K562 (cell line): ENCODE measurements around the gene SRSF5. TPM values are rescaled to one million over a fixed set of nuclear protein-coding genes. Genes with fewer than 3 reads are reported as not detected.

ENCODE experiments used
- ATAC-seq: fragments of 200-7000 bp; cut with Tn5 transposase; 3 replicates; pipeline ENCODE4 v1.9.1; 2020; ENCODE audit warnings: moderate library complexity
- BruUV-seq: library from RNA; stranded (reverse); fragments of 400-500 nt; replicated peaks from 2 replicates; lab custom pipeline; 2021; lab: Mats Ljungman, UMichigan
- CTCF ChIA-PET: fragments of 300-600 bp; formaldehyde crosslinking; extraction: SDS; loops from one replicate; lab custom pipeline; 2021; ENCODE audit warnings: low intra/inter-chr PET ratio; lab: Yijun Ruan, JAX
- POLR2A ChIA-PET: fragments of 300-600, 350-650 bp; sonication (Branson Sonifier 250); formaldehyde crosslinking; extraction: SDS; loops from one replicate; lab custom pipeline; 2021; ENCODE audit warnings: antibody characterized with exemption, inconsistent platforms; lab: Yijun Ruan, JAX
- DNase-seq, 4 experiments: peaks; one replicate each; pipeline versions ENCODE4 v3.0.0 to v3.0.0-alpha.2; 2011 to 2018; ENCODE audit warnings: low spot score in 3 of 4, mixed read lengths in 3 of 4; ENCODE audit errors: extremely low read depth in 1 of 4
- FAIRE-seq: peaks from 2 replicates; lab custom pipeline; 2011; peaks lifted over from hg19 to GRCh38; lab: Jason Lieb, UNC
- H2AFZ ChIP-seq: 2 replicates; pipeline ENCODE4 v1.6.0; 2011; ENCODE audit warnings: low read depth, low read length, control low read depth, inconsistent platforms
- H3K27ac ChIP-seq: fragments of 200-600 bp; 3 replicates; pipeline ENCODE4 v1.8.0; 2011; ENCODE audit warnings: low read depth, mild to moderate bottlenecking, control low read depth, inconsistent platforms, low read length, moderate library complexity, mixed read lengths; ENCODE audit errors: extremely low read depth
- H3K27me3 ChIP-seq, 2 experiments: fragments of 300-600 bp in 1 of 2; 2 replicates in 1 of 2; 3 replicates in 1 of 2; pipeline versions ENCODE4 v1.6.0 to v1.8.0; 2011; ENCODE audit warnings: inconsistent platforms in 2 of 2, low read length in 2 of 2, mild to moderate bottlenecking in 1 of 2, mixed read lengths in 1 of 2, moderate library complexity in 1 of 2; ENCODE audit not compliant: control insufficient read depth in 2 of 2, insufficient read depth in 2 of 2
- H3K36me3 ChIP-seq: fragments of 300-600 bp; 3 replicates; pipeline ENCODE4 v1.8.0; 2011; ENCODE audit warnings: mild to moderate bottlenecking, low read length, inconsistent platforms; ENCODE audit not compliant: control insufficient read depth, insufficient read depth
- H3K4me1 ChIP-seq, 2 experiments: fragments of 200-600 bp in 1 of 2; replicated peaks in 1 of 2; 2 replicates in 1 of 2; 3 replicates in 1 of 2; pipeline versions ENCODE4 v1.5.1 to v1.8.0; 2011; ENCODE audit warnings: inconsistent platforms in 2 of 2, low read length in 2 of 2, mild to moderate bottlenecking in 1 of 2, mixed read lengths in 1 of 2, moderate library complexity in 1 of 2; ENCODE audit not compliant: control insufficient read depth in 2 of 2, insufficient read depth in 2 of 2
- H3K4me2 ChIP-seq: 2 replicates; pipeline ENCODE4 v1.6.1; 2011; ENCODE audit warnings: low read length, control low read depth, inconsistent platforms, mixed read lengths; ENCODE audit not compliant: insufficient read depth
- H3K4me3 ChIP-seq: fragments of 200-600 bp; sonication (generic), shearing (Covaris generic); 2 replicates; pipeline ENCODE4 v1.5.1; 2016; ENCODE audit warnings: control low read depth, inconsistent platforms
- H3K79me2 ChIP-seq: fragments of 200-600 bp; 3 replicates; pipeline ENCODE4 v1.8.0; 2011; ENCODE audit warnings: low read length, inconsistent platforms; ENCODE audit not compliant: control insufficient read depth, insufficient read depth
- H3K9ac ChIP-seq, 2 experiments: 2 replicates each; pipeline versions ENCODE4 v1.6.0 to v1.6.1; 2011; ENCODE audit warnings: low read depth in 2 of 2, low read length in 2 of 2, control low read depth in 1 of 2, inconsistent platforms in 1 of 2, mild to moderate bottlenecking in 1 of 2, mixed read lengths in 1 of 2; ENCODE audit not compliant: insufficient read depth in 1 of 2
- H3K9me1 ChIP-seq: one replicate; pipeline ENCODE4 v1.6.0; 2011; ENCODE audit warnings: inconsistent platforms, mild to moderate bottlenecking, low read length, moderate library complexity; ENCODE audit not compliant: control insufficient read depth, insufficient read depth
- H3K9me3 ChIP-seq: replicated peaks from 2 replicates; pipeline ENCODE4 v1.5.1; 2011; ENCODE audit warnings: low read depth, low read length, inconsistent platforms; ENCODE audit not compliant: control insufficient read depth, insufficient read depth
- H4K20me1 ChIP-seq: replicated peaks from 2 replicates; pipeline ENCODE4 v1.6.1; 2011; ENCODE audit warnings: low read length, inconsistent platforms, mixed read lengths; ENCODE audit not compliant: control insufficient read depth, insufficient read depth
- ARNT ChIP-seq, 2 experiments: fragments of 450-650 bp; IDR thresholded peaks; 2 replicates each; pipeline ENCODE4 v1.6.1; 2016; ENCODE audit warnings: mild to moderate bottlenecking in 1 of 2
- HNRNPH1 ChIP-seq: fragments of 200-400 bp; formaldehyde crosslinking; optimal IDR thresholded peaks from 2 replicates; pipeline ENCODE3; 2017; ENCODE audit warnings: low read depth, mild to moderate bottlenecking, low read length, moderate library complexity
- L3MBTL2 ChIP-seq: fragments of 450-650 bp; IDR thresholded peaks from 2 replicates; pipeline ENCODE4 v1.6.1; 2016; ENCODE audit warnings: mild to moderate bottlenecking, moderate library complexity
- NCOA2 ChIP-seq, 2 experiments: fragments of 450-650 bp; IDR thresholded peaks; 2 replicates each; pipeline ENCODE4 v1.6.1; 2018; ENCODE audit warnings: mild to moderate bottlenecking in 2 of 2, moderate library complexity in 1 of 2; ENCODE audit not compliant: partially characterized antibody in 2 of 2
- NR2C1 ChIP-seq, 2 experiments: fragments of 450-650 bp; IDR thresholded peaks; 2 replicates each; pipeline ENCODE4 v1.6.1; 2017; ENCODE audit warnings: mild to moderate bottlenecking in 2 of 2, antibody characterized with exemption in 1 of 2, inconsistent platforms in 1 of 2, missing compliant biosample characterization in 1 of 2, missing genetic modification characterization in 1 of 2
- PML ChIP-seq: IDR thresholded peaks from 2 replicates; pipeline ENCODE4 v1.6.1; 2012; ENCODE audit warnings: low read length, inconsistent platforms
- SPI1 ChIP-seq: IDR thresholded peaks from 2 replicates; pipeline ENCODE4 v1.6.1; 2011; ENCODE audit warnings: low read depth, low read length, control low read depth, borderline replicate concordance
- SRSF1 ChIP-seq: fragments of 200-400 bp; formaldehyde crosslinking; IDR thresholded peaks from 2 replicates; pipeline ENCODE4 v1.6.1; 2017; ENCODE audit warnings: mild to moderate bottlenecking, low read depth, low read length, moderate library complexity
- ZC3H4 ChIP-seq: sonication (generic); formaldehyde crosslinking; IDR thresholded peaks from 2 replicates; pipeline ENCODE4 v1.9.0; 2021; ENCODE audit warnings: missing genetic modification reagents, borderline replicate concordance
- ZNF165 ChIP-seq: fragments of 250-450 bp; sonication (Bioruptor Pico); IDR thresholded peaks from 2 replicates; pipeline ENCODE4 v1.4.0; 2020; ENCODE audit warnings: borderline replicate concordance
- ZNF384 ChIP-seq: IDR thresholded peaks from 2 replicates; pipeline ENCODE4 v1.6.1; 2012; ENCODE audit warnings: low read depth, low read length, improper control_type of control experiment
- WGBS: fragments of 100-300 bp; shearing (Covaris generic); methylation state at CpG from one replicate; pipeline ENCODE4 v1.1.6; 2016; ENCODE audit warnings: low coverage, mixed read lengths; ENCODE audit not compliant: insufficient coverage; ENCODE audit errors: missing lambda C conversion rate; 5-methylcytosine and 5-hydroxymethylcytosine counted together
- in situ Hi-C: fragments of 300-500 bp; cut with MboI; formaldehyde crosslinking; loops from 4 replicates; pipeline ENCODE4 v1.15.0; 2018; ENCODE audit warnings: inconsistent platforms, mixed read lengths
- intact Hi-C: fragments of 100-400 bp; cut with micrococcal nuclease; formaldehyde crosslinking; loops from 2 replicates; pipeline ENCODE4 v1.14.2; 2022
- polyA plus RNA-seq, 8 experiments: library from polyadenylated mRNA; depleted of rRNA in 4 of 8; stranded (reverse) in 5 of 8; unstranded in 3 of 8; fragments of >200 nt; fragmentation: Nextera tagmentation in 2 of 8; fragmentation: Illumina TruSeq in 1 of 8; extraction: Ambion mirVana in 2 of 8; extraction: Trizol in 1 of 8; gene quantifications; 2 replicates each; pipeline versions ENCODE4 v1.2.1 to v1.2.3, GENCODE V29; 2011 to 2014; ENCODE audit warnings: inconsistent platforms in 1 of 8, missing spikeins in 1 of 8
- total RNA-seq, 7 experiments: library from RNA; depleted of rRNA in 6 of 7; stranded (reverse); fragments of >200 nt in 6 of 7; fragmentation: Illumina TruSeq in 2 of 7; extraction: Trizol in 2 of 7; gene quantifications; 2 replicates each; pipeline versions ENCODE4 v1.2.1 to v1.2.3, GENCODE V29; 2011 to 2021; ENCODE audit warnings: low replicate concordance in 1 of 7
- TF ChIP-seq, protein P1 (sequence below): fragments of 450-650 bp; IDR thresholded peaks from 2 replicates; pipeline ENCODE4 v1.6.1; 2018; ENCODE audit not compliant: partially characterized antibody
- TF ChIP-seq, protein P2 (sequence below): fragments of 450-650 bp; IDR thresholded peaks from 2 replicates; pipeline ENCODE4 v1.7.0; 2016; ENCODE audit warnings: borderline replicate concordance
- TF ChIP-seq, protein P3 (sequence below), 3 experiments: fragments of 200-800 bp in 1 of 3; sonication (Bioruptor generic) in 1 of 3; sonication (generic) in 1 of 3; formaldehyde crosslinking in 1 of 3; IDR thresholded peaks; 2 replicates each; pipeline versions ENCODE4 v1.6.1 to v1.8.0; 2016 to 2022; ENCODE audit warnings: mild to moderate bottlenecking in 2 of 3, missing compliant biosample characterization in 2 of 3, missing genetic modification characterization in 2 of 3, missing genetic modification reagents in 1 of 3
- TF ChIP-seq, protein P4 (sequence below): fragments of 450-650 bp; conservative IDR thresholded peaks from 2 replicates; pipeline ENCODE4 v1.6.1; 2016; ENCODE audit warnings: missing genetic modification characterization, low read depth, mild to moderate bottlenecking, control low read depth, missing compliant biosample characterization

Gene SRSF5
- total and polyA plus RNA-seq, 9 of the 15 experiments (the other 6 are each of a cell fraction or from before 2014, with no cell fraction given): 108 to 460 (median 212) TPM

DNA sequence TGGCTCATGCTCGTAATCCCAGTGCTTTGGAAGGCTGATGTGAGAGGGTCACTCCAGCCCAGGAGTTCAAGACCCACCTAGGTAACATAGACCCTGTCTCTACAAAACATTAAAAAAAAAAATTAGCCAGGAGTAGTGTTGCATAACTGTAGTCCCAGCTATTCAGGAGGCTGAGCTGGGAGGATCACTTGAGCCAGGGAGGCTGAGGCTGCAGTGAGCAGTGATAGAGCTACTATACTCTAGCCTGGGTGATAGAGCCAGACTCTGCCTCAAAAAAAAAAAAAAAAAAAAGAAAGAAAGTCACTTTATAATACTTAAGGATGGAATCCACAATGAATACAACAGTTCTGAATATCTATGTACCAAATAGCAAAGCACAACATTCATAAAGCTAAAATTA lies 40.2 kb downstream of the SRSF5 start:
- Histone ChIP-seq H3K9ac (no peak overlapping the region), H3K4me2 (no peak overlapping the region), H2AFZ (no peak overlapping the region), H4K20me1 (no peaks in the 10 kb centered on the region), H3K4me1 (no peaks in the 10 kb centered on the region), H3K79me2 (no peaks in the 10 kb centered on the region), H3K4me3 (no peak overlapping the region), H3K9me1 (no peaks in the 10 kb centered on the region), H3K27me3 (peaks cover 2 to 13% of the 10 kb centered on the region in 2 experiments; a peak in 3 of 5 replicates), H3K27ac (no peak overlapping the region), H3K9me3 (no peaks in the 10 kb centered on the region), H3K36me3 (no peaks in the 10 kb centered on the region)
- FAIRE-seq (no peak), DNase-seq (no peak), ATAC-seq (no peak)
- in situ Hi-C loops (no loop called here), intact Hi-C loops (no loop called here)
- ChIA-PET POLR2A (no interaction called here), CTCF (no interaction called here)
- no TSS peak for BruUV-seq
- 0% methylated on average over 1 of the region's 1 CpG for WGBS
- TF ChIP-seq NCOA2 (IDR thresholded peaks at IDR 0.05; ENCODE audit: partially characterized antibody in 2 of 2) (no peak), PML (no peak), SPI1 (no peak), SRSF1 (no peak), HNRNPH1 (no peak), ZNF384 (no peak), L3MBTL2 (no peak), ARNT (IDR thresholded peaks at IDR 0.05) (no peak), ZNF165 (CRISPR knock-in tag) (no peak), NR2C1 (IDR thresholded peaks at IDR 0.05) (no peak), NR2C1 (tag; IDR thresholded peaks at IDR 0.05) (no peak), ZC3H4 (no peak)
- TF ChIP-seq, protein P1, sequence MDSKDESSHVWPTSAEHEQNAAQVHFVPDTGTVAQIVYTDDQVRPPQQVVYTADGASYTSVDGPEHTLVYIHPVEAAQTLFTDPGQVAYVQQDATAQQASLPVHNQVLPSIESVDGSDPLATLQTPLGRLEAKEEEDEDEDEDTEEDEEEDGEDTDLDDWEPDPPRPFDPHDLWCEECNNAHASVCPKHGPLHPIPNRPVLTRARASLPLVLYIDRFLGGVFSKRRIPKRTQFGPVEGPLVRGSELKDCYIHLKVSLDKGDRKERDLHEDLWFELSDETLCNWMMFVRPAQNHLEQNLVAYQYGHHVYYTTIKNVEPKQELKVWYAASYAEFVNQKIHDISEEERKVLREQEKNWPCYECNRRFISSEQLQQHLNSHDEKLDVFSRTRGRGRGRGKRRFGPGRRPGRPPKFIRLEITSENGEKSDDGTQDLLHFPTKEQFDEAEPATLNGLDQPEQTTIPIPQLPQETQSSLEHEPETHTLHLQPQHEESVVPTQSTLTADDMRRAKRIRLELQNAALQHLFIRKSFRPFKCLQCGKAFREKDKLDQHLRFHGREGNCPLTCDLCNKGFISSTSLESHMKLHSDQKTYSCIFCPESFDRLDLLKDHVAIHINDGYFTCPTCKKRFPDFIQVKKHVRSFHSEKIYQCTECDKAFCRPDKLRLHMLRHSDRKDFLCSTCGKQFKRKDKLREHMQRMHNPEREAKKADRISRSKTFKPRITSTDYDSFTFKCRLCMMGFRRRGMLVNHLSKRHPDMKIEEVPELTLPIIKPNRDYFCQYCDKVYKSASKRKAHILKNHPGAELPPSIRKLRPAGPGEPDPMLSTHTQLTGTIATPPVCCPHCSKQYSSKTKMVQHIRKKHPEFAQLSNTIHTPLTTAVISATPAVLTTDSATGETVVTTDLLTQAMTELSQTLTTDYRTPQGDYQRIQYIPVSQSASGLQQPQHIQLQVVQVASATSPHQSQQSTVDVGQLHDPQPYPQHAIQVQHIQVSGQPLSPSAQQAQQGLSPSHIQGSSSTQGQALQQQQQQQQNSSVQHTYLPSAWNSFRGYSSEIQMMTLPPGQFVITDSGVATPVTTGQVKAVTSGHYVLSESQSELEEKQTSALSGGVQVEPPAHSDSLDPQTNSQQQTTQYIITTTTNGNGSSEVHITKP: no peak
- TF ChIP-seq, protein P2, sequence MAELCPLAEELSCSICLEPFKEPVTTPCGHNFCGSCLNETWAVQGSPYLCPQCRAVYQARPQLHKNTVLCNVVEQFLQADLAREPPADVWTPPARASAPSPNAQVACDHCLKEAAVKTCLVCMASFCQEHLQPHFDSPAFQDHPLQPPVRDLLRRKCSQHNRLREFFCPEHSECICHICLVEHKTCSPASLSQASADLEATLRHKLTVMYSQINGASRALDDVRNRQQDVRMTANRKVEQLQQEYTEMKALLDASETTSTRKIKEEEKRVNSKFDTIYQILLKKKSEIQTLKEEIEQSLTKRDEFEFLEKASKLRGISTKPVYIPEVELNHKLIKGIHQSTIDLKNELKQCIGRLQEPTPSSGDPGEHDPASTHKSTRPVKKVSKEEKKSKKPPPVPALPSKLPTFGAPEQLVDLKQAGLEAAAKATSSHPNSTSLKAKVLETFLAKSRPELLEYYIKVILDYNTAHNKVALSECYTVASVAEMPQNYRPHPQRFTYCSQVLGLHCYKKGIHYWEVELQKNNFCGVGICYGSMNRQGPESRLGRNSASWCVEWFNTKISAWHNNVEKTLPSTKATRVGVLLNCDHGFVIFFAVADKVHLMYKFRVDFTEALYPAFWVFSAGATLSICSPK: no peak
- TF ChIP-seq, protein P3, sequence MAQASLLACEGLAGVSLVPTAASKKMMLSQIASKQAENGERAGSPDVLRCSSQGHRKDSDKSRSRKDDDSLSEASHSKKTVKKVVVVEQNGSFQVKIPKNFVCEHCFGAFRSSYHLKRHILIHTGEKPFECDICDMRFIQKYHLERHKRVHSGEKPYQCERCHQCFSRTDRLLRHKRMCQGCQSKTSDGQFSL (CRISPR knock-in tag; IDR thresholded peaks at IDR 0.05): no peak
- TF ChIP-seq, protein P3 (tag; IDR thresholded peaks at IDR 0.05): no peak
- TF ChIP-seq, protein P4, sequence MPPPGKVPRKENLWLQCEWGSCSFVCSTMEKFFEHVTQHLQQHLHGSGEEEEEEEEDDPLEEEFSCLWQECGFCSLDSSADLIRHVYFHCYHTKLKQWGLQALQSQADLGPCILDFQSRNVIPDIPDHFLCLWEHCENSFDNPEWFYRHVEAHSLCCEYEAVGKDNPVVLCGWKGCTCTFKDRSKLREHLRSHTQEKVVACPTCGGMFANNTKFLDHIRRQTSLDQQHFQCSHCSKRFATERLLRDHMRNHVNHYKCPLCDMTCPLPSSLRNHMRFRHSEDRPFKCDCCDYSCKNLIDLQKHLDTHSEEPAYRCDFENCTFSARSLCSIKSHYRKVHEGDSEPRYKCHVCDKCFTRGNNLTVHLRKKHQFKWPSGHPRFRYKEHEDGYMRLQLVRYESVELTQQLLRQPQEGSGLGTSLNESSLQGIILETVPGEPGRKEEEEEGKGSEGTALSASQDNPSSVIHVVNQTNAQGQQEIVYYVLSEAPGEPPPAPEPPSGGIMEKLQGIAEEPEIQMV (tag): no peak
